ENCODE results near the gene PAFAH1B2.

Gene PAFAH1B2

DNA sequence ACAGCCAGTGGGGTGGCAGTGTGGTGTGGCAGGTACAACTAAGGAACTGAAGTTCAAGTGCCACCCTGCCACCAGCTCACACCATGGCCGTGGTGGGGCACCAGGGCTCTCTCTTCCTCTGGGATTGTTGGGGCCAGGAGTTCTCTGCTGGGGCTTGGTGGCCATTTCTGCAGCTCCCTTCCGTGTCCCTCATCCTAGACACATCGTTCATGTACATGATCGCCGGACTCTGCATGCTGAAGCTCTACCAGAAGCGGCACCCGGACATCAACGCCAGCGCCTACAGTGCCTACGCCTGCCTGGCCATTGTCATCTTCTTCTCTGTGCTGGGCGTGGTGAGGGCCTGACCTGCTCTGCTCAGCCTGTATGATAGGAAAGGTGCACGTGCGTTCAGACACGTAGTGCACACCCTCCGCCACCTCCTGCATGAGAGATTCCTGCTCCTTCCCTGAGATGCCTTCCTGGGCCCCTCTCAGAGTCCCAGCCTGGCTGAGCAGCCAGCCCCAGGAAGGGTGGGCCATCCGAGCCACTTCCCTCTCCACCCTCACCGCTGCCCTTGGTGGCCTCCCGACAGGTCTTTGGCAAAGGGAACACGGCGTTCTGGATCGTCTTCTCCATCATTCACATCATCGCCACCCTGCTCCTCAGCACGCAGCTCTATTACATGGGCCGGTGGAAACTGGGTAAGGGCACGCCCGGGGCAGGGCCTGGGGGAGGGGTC, 47.8 kb downstream of the PAFAH1B2 start:
- no peak for DNase-seq

DNA sequence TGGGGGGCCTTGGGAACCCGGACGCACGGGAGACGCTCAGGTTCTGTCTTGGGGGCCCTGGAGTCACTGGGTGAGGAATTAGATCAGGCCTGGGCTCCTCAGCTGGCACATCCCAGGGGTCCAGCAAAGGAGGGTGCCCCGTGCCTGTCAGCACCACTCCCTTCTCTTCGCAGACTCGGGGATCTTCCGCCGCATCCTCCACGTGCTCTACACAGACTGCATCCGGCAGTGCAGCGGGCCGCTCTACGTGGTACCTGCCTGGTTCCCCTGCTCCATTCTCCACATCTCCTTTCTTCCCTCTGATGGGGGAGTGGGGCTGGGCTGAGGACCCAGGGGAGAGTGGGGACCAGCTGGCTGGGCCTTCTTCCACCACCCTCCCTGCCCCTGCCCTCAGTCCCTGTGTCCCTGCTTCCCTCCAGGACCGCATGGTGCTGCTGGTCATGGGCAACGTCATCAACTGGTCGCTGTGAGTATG, 48.4 kb downstream of the PAFAH1B2 start:
- DNase-seq = no peak

DNA sequence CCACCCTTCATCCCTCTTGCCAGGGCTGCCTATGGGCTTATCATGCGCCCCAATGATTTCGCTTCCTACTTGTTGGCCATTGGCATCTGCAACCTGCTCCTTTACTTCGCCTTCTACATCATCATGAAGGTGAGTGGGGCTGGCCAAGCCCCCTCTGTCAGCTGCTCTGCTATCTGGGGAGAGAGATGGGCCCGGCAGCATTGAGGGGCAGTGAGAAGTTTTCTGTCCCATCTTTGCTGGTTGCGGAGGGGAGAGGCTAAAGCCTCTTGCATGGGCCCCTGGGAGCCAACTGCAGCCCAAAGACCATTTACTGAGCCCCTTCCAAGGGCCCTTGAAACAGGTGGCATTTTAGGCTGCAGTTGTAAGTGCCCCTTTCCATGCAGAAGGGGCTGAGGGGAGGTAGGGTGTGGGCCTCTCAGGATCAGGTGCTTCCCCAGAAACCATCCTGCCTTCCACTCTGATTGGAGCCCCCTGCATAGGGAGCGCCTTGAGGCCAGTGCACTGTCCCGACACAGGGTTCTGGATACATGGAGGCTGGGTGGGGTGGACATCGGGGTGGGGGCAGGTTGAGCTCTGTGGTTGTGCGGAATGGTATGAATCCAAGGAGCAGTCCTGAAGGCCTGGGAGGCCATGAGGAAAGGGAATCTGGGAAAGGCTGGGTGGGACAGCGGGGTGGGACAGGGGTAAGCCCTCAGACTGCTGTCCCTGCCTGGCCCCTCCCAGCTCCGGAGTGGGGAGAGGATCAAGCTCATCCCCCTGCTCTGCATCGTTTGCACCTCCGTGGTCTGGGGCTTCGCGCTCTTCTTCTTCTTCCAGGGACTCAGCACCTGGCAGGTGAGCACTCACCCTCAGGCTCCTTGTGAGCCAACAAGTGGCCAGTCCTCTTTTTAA, 49.3 kb downstream of the PAFAH1B2 start:
- no peak for DNase-seq

DNA sequence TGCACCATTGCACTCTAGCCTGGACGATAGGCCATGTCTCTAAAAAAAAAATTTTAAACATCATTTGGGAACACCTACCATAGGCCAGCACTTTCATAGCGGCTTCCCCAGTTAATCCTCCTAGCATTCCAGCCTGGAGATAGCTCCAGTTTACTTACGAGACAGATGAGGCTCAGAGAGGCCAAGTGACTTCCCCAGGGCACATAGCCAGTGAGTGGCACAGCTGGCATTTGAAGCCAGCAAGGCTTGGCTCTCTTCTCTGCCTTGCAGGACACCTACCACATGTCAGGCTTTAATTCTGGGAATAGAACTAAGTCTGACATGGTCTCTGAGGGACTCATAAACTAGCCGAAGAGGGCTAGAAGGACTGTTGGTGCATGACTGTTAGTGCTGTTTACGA, 50.2 kb downstream of the PAFAH1B2 start:
- no peak for DNase-seq

DNA sequence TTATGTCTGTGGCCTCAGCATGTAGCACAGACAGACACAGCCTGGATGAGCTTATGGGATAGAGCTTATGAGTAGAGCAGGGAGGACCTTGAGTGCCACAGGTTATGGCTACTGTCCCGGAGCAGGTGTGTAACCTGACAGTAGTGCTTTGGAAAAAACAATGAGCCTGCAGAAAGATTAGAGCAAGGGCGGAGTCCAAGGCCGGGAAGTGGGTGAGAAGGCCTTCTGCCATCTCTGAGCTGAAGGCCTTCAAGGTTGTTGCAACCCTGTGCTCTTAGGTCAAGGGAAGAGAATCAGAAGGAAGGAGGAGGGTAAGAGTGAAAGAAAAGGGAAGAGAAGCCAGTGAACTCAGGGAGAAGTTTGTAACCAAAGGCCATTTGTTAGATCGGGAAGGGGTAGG, 51.2 kb downstream of the PAFAH1B2 start:
- no peak for DNase-seq

DNA sequence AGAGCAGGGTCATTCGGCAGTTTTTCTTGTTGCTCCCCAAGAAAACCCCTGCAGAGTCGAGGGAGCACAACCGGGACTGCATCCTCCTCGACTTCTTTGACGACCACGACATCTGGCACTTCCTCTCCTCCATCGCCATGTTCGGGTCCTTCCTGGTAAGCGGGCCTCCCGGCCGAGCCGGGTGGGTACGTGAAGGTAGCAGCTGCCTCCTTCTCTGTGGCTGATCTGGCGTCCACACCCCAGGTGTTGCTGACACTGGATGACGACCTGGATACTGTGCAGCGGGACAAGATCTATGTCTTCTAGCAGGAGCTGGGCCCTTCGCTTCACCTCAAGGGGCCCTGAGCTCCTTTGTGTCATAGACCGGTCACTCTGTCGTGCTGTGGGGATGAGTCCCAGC, 51.7 kb downstream of the PAFAH1B2 start:
- DNase-seq = no peak

DNA sequence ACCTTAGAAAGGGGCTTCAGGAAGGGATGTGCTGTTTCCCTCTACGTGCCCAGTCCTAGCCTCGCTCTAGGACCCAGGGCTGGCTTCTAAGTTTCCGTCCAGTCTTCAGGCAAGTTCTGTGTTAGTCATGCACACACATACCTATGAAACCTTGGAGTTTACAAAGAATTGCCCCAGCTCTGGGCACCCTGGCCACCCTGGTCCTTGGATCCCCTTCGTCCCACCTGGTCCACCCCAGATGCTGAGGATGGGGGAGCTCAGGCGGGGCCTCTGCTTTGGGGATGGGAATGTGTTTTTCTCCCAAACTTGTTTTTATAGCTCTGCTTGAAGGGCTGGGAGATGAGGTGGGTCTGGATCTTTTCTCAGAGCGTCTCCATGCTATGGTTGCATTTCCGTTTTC, 52.9 kb downstream of the PAFAH1B2 start:
- DNase-seq = no peak

DNA sequence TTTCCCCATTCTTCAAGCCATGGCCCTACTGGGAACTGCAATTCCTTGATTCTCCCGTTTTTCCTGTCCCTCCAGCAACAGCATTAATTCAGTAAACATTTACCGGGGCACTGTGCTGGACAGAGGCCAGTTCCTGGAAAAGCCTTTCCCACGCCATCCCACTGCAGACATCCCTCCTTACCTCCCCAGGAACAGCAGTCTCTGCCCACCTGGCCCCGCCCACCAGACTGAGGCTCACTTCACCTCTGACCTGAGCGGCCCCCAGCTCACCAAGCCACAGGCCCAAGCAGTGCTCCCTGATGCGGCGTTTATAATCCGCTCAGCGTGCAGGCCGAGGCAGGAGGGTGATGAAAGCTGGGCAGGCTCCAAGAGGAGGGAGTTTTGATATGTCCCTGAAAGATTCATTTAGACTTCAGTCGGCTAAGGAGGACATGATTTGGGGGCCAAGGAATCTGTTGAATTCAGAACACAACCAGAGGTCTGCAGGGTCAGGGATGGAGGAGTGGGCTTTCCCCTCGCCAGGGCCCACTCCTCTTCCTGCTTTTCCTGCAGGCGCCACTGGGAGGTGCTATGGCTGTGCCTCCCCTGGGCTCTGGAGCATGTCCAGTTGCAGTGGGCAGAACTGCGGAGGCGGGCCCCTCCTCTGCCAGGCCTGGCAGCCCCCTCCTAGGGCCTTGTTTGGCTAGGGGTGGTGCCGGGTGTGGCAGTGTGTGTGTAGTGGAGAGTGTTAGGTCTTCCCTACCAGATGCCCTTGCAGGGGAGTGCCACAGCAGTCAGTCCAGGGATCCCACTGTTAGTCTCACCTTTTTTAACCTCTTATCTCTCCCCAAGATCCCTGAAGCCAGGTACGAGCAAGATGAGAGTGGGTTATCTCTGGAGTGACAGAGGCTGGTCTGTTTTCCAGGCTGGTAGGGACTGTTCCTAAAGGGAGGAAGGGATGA, 53.7 kb downstream of the PAFAH1B2 start:
- no peak for DNase-seq

DNA sequence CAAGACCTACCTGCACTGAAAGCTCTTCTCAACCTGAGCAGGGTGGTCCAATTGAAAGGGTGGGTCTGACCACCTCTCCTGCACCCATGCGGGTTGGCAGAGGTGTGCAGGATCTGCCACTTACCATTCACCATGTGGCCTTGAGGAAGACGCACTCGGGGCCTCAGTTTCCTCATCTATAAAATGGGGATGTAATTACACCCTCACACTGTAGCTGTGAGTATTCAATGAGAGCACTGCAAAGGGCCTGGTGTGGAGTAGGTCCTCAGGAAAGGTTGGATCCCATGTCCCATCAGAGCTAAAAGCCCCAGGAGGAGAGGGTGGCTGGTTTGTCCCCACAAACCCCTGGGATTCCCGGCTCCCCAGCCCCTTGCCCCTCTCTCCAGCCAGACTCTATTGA, 54.5 kb downstream of the PAFAH1B2 start:
- no peak for DNase-seq

DNA sequence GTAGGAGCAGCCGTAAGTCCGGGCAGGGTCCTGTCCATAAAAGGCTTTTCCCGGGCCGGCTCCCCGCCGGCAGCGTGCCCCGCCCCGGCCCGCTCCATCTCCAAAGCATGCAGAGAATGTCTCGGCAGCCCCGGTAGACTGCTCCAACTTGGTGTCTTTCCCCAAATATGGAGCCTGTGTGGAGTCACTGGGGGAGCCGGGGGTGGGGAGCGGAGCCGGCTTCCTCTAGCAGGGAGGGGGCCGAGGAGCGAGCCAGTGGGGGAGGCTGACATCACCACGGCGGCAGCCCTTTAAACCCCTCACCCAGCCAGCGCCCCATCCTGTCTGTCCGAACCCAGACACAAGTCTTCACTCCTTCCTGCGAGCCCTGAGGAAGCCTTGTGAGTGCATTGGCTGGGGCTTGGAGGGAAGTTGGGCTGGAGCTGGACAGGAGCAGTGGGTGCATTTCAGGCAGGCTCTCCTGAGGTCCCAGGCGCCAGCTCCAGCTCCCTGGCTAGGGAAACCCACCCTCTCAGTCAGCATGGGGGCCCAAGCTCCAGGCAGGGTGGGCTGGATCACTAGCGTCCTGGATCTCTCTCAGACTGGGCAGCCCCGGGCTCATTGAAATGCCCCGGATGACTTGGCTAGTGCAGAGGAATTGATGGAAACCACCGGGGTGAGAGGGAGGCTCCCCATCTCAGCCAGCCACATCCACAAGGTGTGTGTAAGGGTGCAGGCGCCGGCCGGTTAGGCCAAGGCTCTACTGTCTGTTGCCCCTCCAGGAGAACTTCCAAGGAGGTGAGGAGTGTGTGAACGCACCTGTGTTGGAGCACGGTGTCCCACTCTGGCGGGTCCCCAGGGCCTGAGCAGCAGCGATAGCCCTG, 55.2 kb downstream of the PAFAH1B2 start, which contains the start of gene TAGLN:
Gene TAGLN (plus strand): TSS at position 318 of the 863 bp plus-strand sequence. CDS start 3,644 bp downstream, outside the sequence.
- DNase-seq = no peak

DNA sequence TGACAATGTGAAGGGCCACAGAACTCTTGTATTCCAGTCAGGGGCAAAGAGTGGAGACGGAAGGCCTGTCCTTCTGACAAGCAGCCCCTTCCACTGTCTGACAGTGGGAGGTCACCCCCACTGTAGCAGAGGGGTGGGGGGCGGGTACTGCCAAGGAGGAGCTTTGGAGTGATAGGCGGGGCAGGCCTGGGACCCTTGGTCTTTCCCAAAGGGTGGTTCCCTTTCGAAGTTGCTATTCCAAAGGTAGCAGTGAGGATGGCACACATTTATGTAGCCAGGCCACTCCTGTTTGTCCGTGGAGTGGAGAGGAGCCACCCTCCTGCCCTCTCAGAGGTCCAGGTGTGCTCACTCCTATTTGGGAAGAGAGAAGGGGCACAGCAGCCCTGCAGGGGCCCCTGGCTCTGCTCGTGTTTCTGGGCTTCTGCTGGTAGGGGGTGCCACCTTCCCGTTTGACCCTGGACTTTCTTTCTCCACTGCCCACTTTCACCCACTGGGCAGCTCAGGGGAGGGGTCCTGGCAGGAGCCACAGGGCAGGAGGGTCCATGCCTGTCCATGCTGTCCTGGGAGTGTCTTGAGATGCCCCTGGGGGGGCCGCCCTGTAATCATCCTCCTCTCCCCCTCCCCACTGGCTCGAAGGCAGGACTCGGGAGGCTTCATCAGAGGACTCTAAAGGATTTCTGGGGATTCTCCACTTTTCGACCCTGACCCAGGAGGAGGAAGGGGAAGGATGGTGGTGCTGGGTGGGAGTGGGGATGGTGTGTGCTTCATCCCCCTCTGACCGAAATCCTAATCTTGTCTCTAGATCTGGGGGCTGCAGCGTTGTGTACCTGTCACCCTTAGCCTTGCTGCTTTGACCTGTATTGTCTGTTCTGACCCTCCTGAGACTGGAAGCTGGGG, 56.1 kb downstream of the PAFAH1B2 start:
- DNase-seq = no peak

DNA sequence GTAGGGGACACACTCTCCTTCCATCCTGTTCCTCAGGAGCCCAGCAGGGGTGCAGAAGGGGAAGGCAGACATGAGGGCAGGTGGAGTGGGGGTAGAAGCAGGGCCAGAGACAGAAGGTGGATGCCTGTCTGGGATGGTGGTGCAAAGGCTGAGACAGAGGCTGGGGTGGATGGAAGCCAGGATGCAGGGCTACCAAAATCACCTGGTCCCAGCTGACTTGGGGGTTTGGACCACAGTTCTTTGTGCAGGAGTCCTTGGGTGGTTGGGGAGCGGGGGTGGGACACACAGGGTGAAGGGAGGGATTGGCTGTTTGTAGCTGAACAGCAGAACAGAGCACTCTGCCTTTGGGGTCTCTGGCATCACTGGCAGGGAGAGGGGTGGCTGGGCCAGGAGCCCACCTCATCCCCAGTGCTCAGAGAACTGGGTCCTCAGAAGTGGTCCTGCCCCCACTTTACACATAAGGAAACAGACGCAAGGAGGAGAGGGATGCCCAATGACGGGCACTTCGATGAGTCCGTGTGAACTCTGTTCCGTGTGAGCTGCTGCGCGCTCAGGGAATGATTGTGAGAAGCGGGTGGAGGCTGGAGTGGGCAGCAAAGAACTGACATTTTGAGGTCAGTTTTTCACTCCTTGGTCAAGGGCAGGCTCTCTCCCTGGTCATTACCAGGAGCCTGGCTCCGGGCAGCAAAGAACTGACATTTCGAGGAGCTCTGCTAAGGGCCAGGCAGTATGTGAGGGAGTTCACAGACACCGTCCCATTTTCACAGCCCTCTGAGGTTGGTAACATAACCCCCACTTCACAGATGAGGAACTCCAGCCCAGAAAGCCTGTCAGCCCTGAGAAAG, 56.9 kb downstream of the PAFAH1B2 start:
- DNase-seq = no peak

DNA sequence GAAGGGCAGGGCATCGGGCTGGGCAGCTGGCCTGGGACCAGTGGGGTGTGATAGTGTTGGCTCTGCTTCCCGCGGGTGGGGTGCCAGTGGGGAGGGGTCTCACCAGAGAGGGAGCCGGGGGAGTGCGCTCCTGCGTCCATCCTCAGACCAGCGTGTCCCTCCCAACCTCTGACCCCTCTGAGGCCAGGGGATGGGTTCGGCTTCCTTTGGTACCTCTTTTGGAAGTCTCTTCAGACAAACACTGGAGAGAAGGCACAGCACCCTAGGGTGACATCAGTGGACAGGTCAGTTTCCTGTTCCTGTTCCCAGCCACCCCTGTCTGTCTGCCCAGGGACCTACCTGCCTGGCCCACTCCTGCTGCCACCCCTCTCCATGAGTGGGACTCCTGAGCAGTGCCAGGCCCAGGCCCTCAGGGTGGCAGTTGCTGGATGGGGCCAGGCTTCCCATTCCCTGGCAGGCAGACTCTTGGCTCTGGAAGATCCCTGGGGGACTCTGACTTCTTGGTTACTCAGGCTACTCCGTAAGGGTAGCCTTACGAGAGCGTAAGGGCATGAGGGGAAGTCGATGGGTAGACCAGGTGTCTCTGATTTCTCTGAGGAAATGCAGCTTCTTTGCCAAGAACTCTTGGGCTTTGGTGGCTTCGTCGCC, 57.7 kb downstream of the PAFAH1B2 start:
- no peak for DNase-seq

DNA sequence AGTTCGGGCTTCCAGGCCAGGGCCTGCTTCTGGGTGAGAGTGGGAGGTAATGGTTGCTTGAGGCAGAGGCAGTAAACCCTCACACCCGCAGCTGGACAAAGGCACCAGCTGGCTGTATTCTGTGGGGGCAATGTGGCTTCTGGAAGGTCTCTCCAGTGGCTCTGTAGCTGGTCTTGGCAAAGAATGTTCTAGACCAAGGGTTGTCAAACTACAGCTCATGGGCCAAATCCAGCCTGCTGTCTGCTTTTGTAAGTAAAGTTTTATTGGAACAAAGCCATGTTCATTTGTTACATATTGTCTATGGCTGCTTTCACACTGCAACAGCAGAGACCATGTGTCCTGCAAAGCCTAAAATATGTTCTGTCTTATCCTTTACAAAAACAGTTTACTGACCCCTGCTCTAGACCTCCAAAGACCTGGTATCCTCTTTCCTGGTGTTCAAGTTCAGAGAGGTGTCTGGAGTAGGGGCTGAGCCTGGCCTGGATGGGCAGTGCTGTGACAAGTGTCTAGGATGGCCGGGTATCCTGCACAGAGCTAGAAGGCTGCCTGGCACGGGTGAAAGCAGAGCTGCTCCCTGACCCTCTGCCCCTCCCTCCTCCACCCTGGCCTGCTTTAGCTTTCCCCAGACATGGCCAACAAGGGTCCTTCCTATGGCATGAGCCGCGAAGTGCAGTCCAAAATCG, 58.4 kb downstream of the PAFAH1B2 start:
- DNase-seq = no peak

DNA sequence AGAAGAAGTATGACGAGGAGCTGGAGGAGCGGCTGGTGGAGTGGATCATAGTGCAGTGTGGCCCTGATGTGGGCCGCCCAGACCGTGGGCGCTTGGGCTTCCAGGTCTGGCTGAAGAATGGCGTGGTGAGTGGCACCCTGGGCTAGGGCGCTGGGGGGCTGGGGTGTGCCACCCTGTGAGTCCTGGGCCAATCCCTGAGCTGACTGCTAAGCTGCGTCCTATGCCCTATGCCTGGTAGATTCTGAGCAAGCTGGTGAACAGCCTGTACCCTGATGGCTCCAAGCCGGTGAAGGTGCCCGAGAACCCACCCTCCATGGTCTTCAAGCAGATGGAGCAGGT, 59.0 kb downstream of the PAFAH1B2 start:
- no peak for DNase-seq

DNA sequence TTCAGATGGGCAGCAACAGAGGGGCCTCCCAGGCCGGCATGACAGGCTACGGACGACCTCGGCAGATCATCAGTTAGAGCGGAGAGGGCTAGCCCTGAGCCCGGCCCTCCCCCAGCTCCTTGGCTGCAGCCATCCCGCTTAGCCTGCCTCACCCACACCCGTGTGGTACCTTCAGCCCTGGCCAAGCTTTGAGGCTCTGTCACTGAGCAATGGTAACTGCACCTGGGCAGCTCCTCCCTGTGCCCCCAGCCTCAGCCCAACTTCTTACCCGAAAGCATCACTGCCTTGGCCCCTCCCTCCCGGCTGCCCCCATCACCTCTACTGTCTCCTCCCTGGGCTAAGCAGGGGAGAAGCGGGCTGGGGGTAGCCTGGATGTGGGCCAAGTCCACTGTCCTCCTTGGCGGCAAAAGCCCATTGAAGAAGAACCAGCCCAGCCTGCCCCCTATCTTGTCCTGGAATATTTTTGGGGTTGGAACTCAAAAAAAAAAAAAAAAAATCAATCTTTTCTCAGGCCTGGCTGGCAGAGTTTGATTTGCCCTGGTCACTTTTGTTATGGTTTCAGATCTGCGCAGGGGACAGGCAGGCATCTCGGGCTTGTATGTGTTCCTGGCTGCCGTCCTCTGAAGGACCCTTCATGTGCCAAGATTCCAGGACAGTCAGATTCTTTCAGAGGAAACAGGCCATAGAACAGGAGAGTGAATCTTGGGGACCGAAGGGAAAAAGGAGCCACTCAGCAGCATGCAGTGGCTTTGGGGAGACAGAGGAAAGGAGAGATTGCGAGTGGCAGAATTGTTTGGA, 60.4 kb downstream of the PAFAH1B2 start:
- no peak for DNase-seq

DNA sequence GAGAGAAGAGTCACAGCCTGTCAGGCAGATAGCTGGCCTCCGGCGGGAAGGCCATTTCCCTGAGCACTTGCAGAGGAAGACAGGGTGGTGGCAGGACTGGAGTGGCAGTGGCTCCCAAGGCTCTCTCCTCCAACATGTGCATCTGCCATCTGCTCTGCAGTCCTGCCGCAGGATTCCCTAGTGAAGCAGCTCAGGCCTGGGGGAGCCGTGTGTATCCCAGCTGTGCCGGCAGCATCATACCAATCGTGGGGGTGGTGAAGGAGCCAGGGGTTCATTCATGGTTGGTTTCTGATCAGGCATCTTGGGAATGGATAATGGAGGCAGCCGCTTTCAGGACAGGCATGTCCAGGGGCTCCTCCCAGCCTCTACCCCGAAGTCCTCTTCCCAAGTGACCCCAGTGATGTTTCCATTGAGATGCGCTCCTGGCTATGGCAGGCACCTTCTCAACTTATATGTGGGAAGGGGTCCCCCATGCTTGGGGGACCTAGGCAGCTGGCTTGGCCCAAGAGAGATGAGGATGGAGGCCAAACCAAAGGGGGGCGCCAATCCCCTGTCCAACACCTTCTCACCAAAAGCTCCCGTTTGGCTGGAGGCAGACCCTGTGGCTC, 61.2 kb downstream of the PAFAH1B2 start:
- no peak for DNase-seq

Data from NCI-H526 treated with DMSO at 0.1 percent for 48 hours (cell line).